NCI-H345 treated with DMSO at 0.1 percent for 48 hours (cell line): ENCODE results near the gene FADS3.

Experiments used
- DNase-seq: peaks from one replicate; lab custom pipeline; 2025; ENCODE audit not compliant: unreplicated experiment; lab: John Stamatoyannopoulos, UW

The FADS3 gene

GRCh38 chr11:61862714-61863547 lies 28.4 kb downstream of the FADS3 start:
- no peak for DNase-seq

- DNase-seq: no peak
Observed at GRCh38 chr11:61861634-61862033, 29.7 kb downstream of the FADS3 start.

DNA sequence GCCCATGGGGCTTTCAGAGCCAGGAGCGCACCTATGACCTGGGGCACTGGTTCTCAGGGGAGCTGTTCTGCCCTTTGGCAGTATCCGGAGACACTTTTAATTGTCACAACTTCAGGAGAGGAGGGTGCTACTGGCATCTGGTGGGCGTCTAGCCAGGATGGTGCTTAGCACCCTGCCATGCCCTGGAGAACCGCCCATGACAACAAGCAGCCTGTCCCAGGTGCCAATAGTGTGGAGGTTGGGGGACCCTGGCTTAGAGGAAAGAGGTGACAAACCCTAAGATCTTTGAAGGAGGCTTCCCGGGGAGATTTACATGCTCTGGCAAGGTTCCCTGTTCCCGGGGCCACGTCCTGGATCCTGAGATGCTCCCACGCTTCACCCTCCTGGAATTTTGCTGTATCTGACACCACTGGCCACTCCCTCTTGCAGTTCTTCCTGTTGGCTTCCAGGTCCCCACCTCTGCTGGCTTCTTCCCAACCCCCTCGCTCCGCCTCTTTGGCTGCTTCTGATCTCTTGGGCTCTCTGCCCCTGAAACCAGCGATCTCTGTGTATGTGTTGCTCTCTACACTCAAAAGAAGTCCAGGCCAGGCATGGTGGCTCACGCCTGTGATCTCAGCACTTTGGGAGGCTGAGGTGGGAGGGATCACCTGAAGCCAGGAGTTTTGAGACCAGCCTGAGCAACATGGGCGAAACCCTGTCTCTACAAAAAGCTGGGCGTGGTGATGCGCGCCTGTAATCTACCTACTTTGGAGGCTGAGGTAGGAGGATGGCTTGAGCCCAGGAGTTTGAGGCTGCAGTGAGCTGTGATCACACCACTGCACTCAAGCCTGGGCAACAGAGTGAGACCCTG lies 31.1 kb downstream of the FADS3 start:
- DNase-seq: no peak

DNA sequence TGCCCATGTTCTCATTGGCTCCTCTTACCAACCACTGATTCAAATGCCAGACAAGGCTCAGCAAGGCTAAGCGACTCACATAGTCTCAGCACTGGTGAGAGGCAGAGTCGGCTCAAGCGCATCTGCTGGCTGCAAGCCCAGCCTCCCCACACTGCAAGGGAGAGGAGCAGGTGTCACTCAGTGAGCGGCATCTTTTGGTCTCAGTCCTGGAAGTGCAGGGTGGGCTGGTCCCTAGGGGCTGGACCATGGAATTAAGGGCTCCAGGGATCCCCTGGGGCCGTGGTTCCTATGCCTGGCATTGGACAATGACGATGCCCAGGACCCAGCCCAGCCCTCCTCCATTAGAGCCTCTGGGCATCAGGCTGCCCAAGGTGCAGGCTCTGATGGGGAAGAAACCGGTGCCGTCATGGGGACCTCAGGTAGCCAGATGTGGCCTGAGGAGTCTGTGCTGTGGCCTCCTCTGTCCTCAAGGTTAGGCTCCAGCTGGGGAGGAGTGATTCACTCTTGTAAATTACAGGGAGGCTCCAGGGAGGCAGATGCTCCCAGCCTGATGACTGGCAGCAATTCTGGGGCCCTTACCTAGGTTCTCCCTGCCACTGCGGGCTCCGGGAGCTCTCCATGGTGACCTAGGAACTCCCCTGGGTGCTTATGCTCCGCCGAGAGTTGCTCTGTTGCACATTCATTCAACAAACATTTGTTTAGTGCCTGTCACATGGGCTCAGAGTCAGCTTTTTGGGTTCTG lies 35.2 kb downstream of the FADS3 start:
- no peak for DNase-seq

DNA sequence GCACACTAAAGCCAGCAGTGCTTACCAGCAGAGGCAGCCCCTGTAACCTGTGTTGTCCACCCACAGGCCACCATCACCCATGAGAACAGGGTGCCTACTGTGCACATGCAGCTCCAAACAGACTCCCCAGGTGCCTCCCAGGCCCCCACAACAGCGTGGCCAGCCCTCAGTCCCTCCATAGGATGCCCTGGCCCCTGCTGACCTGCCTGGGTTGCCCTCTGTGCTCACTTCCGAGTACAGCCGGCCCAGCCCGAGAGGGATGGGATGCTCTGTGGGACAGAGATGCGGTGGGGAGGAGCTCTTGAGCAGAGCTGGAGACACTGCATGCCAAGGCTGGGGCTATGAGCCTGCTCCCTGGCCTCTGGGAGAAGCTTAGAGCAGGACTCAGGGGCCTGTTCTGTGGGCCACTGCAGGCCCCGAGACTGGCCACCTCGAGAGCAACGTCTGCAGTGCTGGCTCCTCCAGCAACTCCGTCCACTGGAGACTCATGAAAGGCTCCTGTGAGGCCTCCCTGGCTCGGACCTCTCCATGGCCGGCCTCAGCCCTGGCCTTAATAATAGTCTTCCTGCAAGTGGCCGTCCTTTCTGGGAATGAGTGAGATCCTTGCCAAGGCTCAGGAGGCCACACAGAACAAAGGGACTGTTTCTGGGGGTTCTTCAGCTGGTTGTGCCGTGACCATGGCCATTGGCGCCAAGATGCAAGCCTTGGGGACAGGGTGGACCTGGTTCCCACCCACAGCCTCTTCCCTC lies 36.2 kb downstream of the FADS3 start:
- no peak for DNase-seq

DNA sequence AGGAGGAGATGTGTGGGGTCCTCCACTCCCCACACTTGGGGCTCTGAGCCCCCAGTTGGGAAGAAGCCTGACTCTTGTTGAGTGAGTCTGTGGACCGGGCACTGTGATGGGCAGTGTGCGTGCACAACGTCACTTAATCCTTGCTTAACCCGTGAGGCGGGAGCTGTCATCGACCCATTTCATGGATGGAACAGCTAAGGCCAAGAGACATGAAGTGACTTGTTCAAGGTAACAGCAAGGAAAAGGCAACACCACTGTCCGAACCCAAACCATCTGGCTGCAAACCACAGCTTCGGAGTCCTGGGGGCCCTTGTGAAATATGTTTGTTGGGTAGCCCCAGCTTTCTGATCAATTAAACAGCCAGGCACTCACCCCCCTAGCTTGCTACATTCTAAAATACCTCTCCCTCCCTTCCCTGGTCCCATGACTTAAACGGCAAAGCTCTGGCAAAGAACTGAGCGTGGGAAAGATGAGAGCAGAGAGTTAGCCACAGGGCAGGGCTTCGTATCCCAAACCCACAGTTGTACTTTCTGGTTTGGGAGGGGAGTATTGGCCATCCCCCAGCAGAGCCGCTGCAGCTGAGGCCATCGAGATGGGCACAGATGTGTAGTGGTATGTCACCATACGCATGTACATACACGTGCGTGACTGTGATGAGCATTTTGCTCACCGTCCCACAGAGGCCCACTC lies 37.0 kb downstream of the FADS3 start:
- no peak for DNase-seq

DNA sequence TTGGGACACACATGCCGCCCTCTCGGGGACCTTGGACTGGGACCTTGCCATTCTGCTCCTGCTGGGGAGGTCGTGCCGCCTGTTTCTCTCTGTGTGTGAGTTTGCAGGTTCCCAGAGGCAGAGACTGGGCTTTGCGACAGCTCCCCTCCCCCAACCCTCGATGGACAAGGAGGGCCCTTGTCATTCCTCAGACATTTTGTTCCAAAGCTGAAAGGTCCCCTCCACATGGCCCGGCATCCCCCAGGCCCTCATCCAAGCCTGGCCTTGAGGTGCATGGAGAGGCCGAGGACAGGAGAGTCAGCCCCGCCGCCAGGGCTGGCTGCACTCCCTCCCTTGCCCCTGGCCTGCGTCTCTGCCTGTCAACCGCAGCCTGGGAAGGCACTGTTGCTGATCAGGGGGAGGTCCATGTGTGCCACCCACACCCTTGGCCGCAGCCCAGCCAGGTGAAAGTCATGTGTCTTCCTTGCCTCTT lies 37.6 kb downstream of the FADS3 start:
- no peak for DNase-seq

- no peak for DNase-seq
Observed at GRCh38 chr11:61851900-61852295, 39.4 kb downstream of the FADS3 start.

DNA sequence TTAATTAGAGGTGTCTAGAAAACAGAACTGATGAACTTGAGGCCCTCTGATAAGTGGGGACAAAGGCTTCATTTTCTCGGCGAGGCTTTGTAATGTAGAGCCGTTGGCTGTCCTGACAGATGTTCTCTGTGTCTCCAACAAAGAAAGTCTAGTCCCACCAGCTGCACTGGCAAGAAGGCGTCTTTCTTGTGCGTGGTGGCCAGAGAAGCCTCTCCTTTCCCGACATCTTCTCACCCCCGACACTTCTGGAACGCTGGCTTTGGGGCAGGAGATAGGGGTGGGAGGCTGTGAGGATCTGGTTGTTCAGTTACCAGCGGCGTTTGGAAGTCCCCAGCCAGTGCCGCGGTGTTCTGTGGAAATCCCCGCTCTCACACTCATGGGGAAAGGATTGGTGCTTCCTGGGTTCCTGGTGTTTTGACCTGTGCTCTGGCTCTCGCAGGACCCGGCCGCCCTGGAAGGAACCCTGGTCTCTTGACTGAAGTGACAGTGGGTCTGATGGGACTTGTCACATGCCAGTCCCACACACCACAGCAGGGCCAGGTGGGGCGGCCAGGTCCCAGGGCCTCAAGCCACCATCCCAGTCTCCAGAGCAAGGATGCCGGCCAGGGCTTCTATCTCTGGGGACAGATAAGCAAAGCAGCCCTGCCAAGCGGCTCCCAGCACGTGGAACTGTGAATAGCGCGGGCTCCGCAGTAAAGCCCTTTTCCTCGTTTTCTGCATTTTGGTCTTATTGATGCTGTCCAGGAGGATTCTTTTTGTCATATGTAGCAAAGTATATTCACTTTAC lies 40.0 kb downstream of the FADS3 start:
- no peak for DNase-seq

DNA sequence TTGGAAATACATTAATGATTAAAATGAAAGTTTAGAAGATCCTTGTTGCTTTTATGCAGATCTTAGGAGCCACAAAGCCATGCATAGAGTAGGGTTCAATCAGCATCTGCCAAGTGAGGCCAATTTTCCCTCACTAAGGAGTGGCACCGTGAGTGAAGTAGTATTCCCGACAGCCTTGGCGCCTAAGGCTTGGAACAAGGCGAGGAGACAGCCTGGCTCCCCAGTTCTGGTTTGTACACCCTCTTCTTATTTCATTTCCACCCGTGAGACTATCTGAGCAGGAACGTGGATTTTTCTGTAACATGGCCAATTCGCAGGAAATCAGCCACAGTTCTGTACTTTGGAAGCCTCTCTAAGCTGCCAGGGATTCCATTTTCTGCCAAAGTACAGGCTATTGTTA lies 40.7 kb downstream of the FADS3 start:
- no peak for DNase-seq

GRCh38 chr11:61848631-61849030 lies 42.7 kb downstream of the FADS3 start:
- DNase-seq: no peak

DNA sequence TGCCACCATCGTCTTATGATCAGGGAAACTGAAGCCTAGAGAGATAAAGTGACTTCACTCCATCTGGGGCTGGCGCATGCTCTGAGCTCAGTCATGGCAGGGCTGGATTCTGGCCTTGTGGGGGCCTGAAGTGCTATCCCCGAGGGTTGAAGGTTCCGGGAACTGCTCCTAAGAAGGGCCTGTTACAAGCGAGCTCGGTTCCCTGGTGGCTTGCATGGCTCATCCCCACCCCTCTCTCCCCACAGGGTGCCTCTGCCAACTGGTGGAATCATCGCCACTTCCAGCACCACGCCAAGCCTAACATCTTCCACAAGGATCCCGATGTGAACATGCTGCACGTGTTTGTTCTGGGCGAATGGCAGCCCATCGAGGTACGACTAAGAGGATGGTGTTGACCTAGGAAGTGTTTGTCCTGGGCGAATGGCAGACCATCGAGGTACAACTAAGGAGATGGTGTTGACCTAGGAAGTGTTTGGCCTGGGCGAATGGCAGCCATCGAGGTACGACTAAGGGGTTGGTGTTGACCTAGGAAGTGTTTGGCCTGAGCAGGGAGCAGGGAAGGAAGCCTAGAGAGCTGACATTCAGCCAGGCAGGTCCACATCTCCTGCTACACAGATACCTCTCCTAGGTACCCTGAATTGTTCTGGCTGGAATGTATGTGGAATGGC lies 43.3 kb downstream of the FADS3 start:
- DNase-seq: no peak

- DNase-seq: no peak
Observed at GRCh38 chr11:61846362-61847020, 44.9 kb downstream of the FADS3 start.

- no peak for DNase-seq
Observed at GRCh38 chr11:61844909-61845565, 46.3 kb downstream of the FADS3 start.

GRCh38 chr11:61842528-61842820 lies 48.9 kb downstream of the FADS3 start:
- no peak for DNase-seq

GRCh38 chr11:61841636-61842527 lies 49.5 kb downstream of the FADS3 start:
- no peak for DNase-seq

- DNase-seq: no peak
Observed at GRCh38 chr11:61840371-61840770, 51.0 kb downstream of the FADS3 start.
